OCI-LY7 (cell line): Measurements from ENCODE around the gene PLSCR2. TPM values are rescaled to one million over a fixed set of nuclear protein-coding genes. Genes with fewer than 3 reads are reported as not detected.

Source experiments
- BruUV-seq: library from RNA; stranded (reverse); fragments of 400-500 nt; replicated peaks from 2 replicates; lab custom pipeline; 2021; lab: Mats Ljungman, UMichigan
- CTCF ChIA-PET: fragments of 300-600 bp; sonication (Branson Sonifier 250); formaldehyde crosslinking; loops from one replicate; lab custom pipeline; 2022; ENCODE audit warnings: antibody characterized with exemption; ENCODE audit not compliant: unreplicated experiment; lab: Charles Lee
- POLR2A ChIA-PET: fragments of 300-600 bp; sonication (Branson Sonifier 250); formaldehyde crosslinking; loops from one replicate; lab custom pipeline; 2022; ENCODE audit warnings: antibody characterized with exemption; lab: Charles Lee
- DNase-seq: peaks from one replicate; pipeline ENCODE4 v3.0.0-alpha.2; 2015; ENCODE audit warnings: low spot score
- H2AFZ ChIP-seq: fragments of 200-600 bp; sonication (generic), shearing (Covaris generic); 2 replicates; pipeline ENCODE4 v1.6.1; 2014; ENCODE audit warnings: mild to moderate bottlenecking, antibody characterized with exemption, low read length, moderate library complexity
- H3K27ac ChIP-seq: fragments of 200-600 bp; sonication (generic); 2 replicates; pipeline ENCODE4 v1.5.1; 2014; ENCODE audit warnings: mixed run types, low read depth, mild to moderate bottlenecking, moderate library complexity, low read length, inconsistent platforms; ENCODE audit not compliant: poor library complexity, severe bottlenecking
- H3K36me3 ChIP-seq: fragments of 200-600 bp; sonication (generic); 2 replicates; pipeline ENCODE4 v1.6.1; 2014; ENCODE audit warnings: mild to moderate bottlenecking, antibody characterized with exemption, low read length, moderate library complexity, mixed read lengths; ENCODE audit not compliant: insufficient read depth
- H3K4me1 ChIP-seq: fragments of 200-600 bp; sonication (generic); 2 replicates; pipeline ENCODE4 v1.5.1; 2014; ENCODE audit warnings: mild to moderate bottlenecking, low read length; ENCODE audit not compliant: insufficient read depth, poor library complexity, severe bottlenecking
- H3K4me2 ChIP-seq: fragments of 200-600 bp; sonication (generic); 2 replicates; pipeline ENCODE4 v1.6.1; 2014; ENCODE audit warnings: mild to moderate bottlenecking, low read length
- H3K4me3 ChIP-seq: fragments of 200-600 bp; sonication (generic); 2 replicates; pipeline ENCODE4 v1.5.1; 2014; ENCODE audit warnings: mild to moderate bottlenecking, low read depth, low read length; ENCODE audit not compliant: poor library complexity, severe bottlenecking
- H3K79me2 ChIP-seq: fragments of 200-600 bp; sonication (generic); 2 replicates; pipeline ENCODE4 v1.6.1; 2016; ENCODE audit warnings: low read depth, mild to moderate bottlenecking, low read length, moderate library complexity, mixed read lengths; ENCODE audit not compliant: insufficient read depth
- H3K9me2 ChIP-seq: fragments of 200-600 bp; sonication (generic); 2 replicates; pipeline ENCODE4 v1.6.1; 2016; ENCODE audit warnings: mild to moderate bottlenecking, low read length, mixed read lengths; ENCODE audit not compliant: insufficient read depth
- H3K9me3 ChIP-seq: fragments of 200-600 bp; sonication (generic); 2 replicates; pipeline ENCODE4 v1.6.1; 2014; ENCODE audit warnings: mild to moderate bottlenecking, mixed run types, low read length, mixed read lengths
- H4K20me1 ChIP-seq: fragments of 200-600 bp; sonication (generic); 2 replicates; pipeline ENCODE4 v1.6.1; 2014; ENCODE audit warnings: mild to moderate bottlenecking, antibody characterized with exemption, low read length, moderate library complexity, mixed read lengths; ENCODE audit not compliant: insufficient read depth
- EZH2phosphoT487 ChIP-seq: fragments of 200-600 bp; sonication (generic); IDR thresholded peaks from 2 replicates; pipeline ENCODE4 v1.6.1; 2018; ENCODE audit warnings: low read depth, borderline replicate concordance, mild to moderate bottlenecking, mixed run types, antibody characterized with exemption, low read length, moderate library complexity, mixed read lengths
- intact Hi-C: fragments of 100-400 bp; cut with micrococcal nuclease; formaldehyde crosslinking; loops from one replicate; pipeline ENCODE4 v1.10.0; 2022; ENCODE audit not compliant: unreplicated experiment
- total RNA-seq, 2 experiments: library from RNA; depleted of rRNA in 1 of 2; stranded (reverse); fragments of >200 nt in 1 of 2; shearing (Covaris generic) in 1 of 2; gene quantifications; 2 replicates each; pipeline ENCODE4 v1.2.3, GENCODE V29; 2014 to 2022
- TF ChIP-seq, protein P1 (sequence below): fragments of 200-600 bp; sonication (generic); conservative IDR thresholded peaks from 2 replicates; pipeline ENCODE4 v1.5.1; 2014; ENCODE audit warnings: mild to moderate bottlenecking, antibody characterized with exemption, low read length, moderate library complexity, mixed read lengths

PLSCR2 gene
- total RNA-seq, 2 experiments from 2014 or later, result not detected

GRCh38 chr3:146466604-146467003, 2.8 kb downstream of the PLSCR2 start:
- Histone ChIP-seq H2AFZ (no peak overlapping the region), H3K4me2 (no peak overlapping the region), H3K9me3 (no peaks in the 10 kb centered on the region), H3K27ac (no peak overlapping the region), H4K20me1 (no peaks in the 10 kb centered on the region), H3K36me3 (no peaks in the 10 kb centered on the region), H3K79me2 (no peaks in the 10 kb centered on the region), H3K4me3 (no peak overlapping the region), H3K4me1 (peaks cover 16% of the 10 kb centered on the region), H3K9me2 (no peaks in the 10 kb centered on the region)
- TF ChIP-seq, protein P1, sequence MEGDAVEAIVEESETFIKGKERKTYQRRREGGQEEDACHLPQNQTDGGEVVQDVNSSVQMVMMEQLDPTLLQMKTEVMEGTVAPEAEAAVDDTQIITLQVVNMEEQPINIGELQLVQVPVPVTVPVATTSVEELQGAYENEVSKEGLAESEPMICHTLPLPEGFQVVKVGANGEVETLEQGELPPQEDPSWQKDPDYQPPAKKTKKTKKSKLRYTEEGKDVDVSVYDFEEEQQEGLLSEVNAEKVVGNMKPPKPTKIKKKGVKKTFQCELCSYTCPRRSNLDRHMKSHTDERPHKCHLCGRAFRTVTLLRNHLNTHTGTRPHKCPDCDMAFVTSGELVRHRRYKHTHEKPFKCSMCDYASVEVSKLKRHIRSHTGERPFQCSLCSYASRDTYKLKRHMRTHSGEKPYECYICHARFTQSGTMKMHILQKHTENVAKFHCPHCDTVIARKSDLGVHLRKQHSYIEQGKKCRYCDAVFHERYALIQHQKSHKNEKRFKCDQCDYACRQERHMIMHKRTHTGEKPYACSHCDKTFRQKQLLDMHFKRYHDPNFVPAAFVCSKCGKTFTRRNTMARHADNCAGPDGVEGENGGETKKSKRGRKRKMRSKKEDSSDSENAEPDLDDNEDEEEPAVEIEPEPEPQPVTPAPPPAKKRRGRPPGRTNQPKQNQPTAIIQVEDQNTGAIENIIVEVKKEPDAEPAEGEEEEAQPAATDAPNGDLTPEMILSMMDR, result no peak
- TF ChIP-seq EZH2phosphoT487, result no peak
- BruUV-seq, result no TSS peak
- intact Hi-C loops, result no loop called here
- ChIA-PET CTCF (no interaction called here), POLR2A (no interaction called here)
- no peak for DNase-seq

GRCh38 chr3:146465693-146466465, 3.5 kb downstream of the PLSCR2 start:
- Histone ChIP-seq H3K36me3 (no peaks in the 10 kb centered on the region), H3K9me2 (no peaks in the 10 kb centered on the region), H4K20me1 (no peaks in the 10 kb centered on the region), H3K27ac (no peak overlapping the region), H3K4me3 (no peak overlapping the region), H3K4me2 (no peak overlapping the region), H3K9me3 (no peaks in the 10 kb centered on the region), H2AFZ (no peak overlapping the region), H3K79me2 (no peaks in the 10 kb centered on the region), H3K4me1 (peaks cover 16% of the 10 kb centered on the region)
- no TSS peak for BruUV-seq
- TF ChIP-seq, protein P1, result no peak
- no peak for TF ChIP-seq EZH2phosphoT487
- intact Hi-C loops, result no loop called here
- CTCF ChIA-PET, result no interaction called here
- POLR2A ChIA-PET, result no interaction called here
- DNase-seq, result no peak

DNA sequence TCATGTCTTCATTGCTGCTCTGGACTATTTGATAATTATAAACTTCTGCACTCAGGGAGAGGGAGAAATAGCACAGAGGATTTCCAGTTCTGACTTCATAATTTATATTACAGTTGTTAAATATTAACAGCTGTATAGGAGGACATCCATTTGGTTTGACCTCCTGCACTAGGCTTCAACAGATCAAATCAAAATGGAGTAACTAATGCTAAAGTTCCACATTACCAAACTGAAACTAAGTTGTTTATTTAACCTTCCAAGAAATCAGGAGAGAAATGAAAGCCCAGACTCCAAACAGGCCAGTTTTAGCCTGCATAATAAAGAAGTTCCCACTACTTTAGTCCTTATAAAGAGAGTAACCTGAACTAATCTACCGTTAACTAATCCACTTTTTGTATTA, 4.6 kb downstream of the PLSCR2 start:
- intact Hi-C loops, result no loop called here
- Histone ChIP-seq H3K9me3 (no peaks in the 10 kb centered on the region), H3K79me2 (no peaks in the 10 kb centered on the region), H4K20me1 (no peaks in the 10 kb centered on the region), H3K9me2 (no peaks in the 10 kb centered on the region), H3K36me3 (no peaks in the 10 kb centered on the region), H3K4me3 (no peak overlapping the region), H3K4me1 (peaks cover 13% of the 10 kb centered on the region), H2AFZ (no peak overlapping the region), H3K27ac (no peak overlapping the region), H3K4me2 (no peak overlapping the region)
- TF ChIP-seq, protein P1, result no peak
- TF ChIP-seq EZH2phosphoT487, result no peak
- POLR2A ChIA-PET, result interaction anchor here (0.7 kb wide), 1 partner anchor 692 kb away, joined by 5 read pairs; no protein-coding TSS in a partner anchor
- no peak for DNase-seq
- no TSS peak for BruUV-seq
- CTCF ChIA-PET, result no interaction called here
